GM19025 (cell line): ENCODE measurements around the gene DALRD3.

Experiments used
- ATAC-seq: cut with Tn5 transposase; IDR thresholded peaks from one replicate; pipeline ENCODE4 v1.9.1; 2021; ENCODE audit warnings: mild to moderate bottlenecking, low read depth, moderate library complexity; ENCODE audit not compliant: unreplicated experiment

Gene DALRD3

GRCh38 chr3:49007068-49007770, 11.2 kb downstream of the DALRD3 start, which contains the start of gene WDR6:
TSS of gene WDR6 (plus strand) at chr3:49007391. CDS start at chr3:49007432, 41 bp downstream.
- peak; percentile 87 for ATAC-seq

- no peak for ATAC-seq
Measured at GRCh38 chr3:49006408-49007067, 11.8 kb downstream of the DALRD3 start.

GRCh38 chr3:49005998-49006397, 12.4 kb downstream of the DALRD3 start:
- no peak for ATAC-seq

GRCh38 chr3:49005303-49005680, 13.1 kb downstream of the DALRD3 start:
- no peak for ATAC-seq

GRCh38 chr3:49004352-49005302, 13.8 kb downstream of the DALRD3 start:
- no peak for ATAC-seq

GRCh38 chr3:49001155-49001554, 17.2 kb downstream of the DALRD3 start:
- ATAC-seq, result no peak

GRCh38 chr3:48999085-48999858, 19.1 kb downstream of the DALRD3 start:
- no peak for ATAC-seq

- no peak for ATAC-seq
Measured at GRCh38 chr3:48997714-48998637, 20.4 kb downstream of the DALRD3 start.

- no peak for ATAC-seq
Measured at GRCh38 chr3:48997102-48997635, 21.2 kb downstream of the DALRD3 start.

GRCh38 chr3:48996640-48997039, 21.7 kb downstream of the DALRD3 start:
- ATAC-seq, result no peak

- ATAC-seq, result no peak
Measured at GRCh38 chr3:48993834-48994233, 24.5 kb downstream of the DALRD3 start.

- no peak for ATAC-seq
Measured at GRCh38 chr3:48991851-48992545, 26.4 kb downstream of the DALRD3 start.

GRCh38 chr3:48990636-48991469, 27.5 kb downstream of the DALRD3 start:
- ATAC-seq, result peak; percentile 17

- peak; percentile 59 for ATAC-seq
Measured at GRCh38 chr3:48989796-48990635, 28.4 kb downstream of the DALRD3 start, which contains the start of gene P4HTM. TSS of gene P4HTM (plus strand) at chr3:48990241. CDS start at chr3:48990257, 16 bp downstream.

- ATAC-seq, result no peak
Measured at GRCh38 chr3:48989126-48989795, 29.1 kb downstream of the DALRD3 start.

- no peak for ATAC-seq
Measured at GRCh38 chr3:48985831-48986376, 32.5 kb downstream of the DALRD3 start.
